Fibroblast of skin of right quadriceps (primary cell): ENCODE data around the gene CALCOCO1.
"Not testable (repeated sequence)": the region's sequence is repeated elsewhere in the genome, so short reads cannot be mapped to it uniquely, and the experiment has no call there.

Experiments
- DNase-seq: peaks from one replicate; pipeline ENCODE4 v3.0.0-alpha.2; 2013

The CALCOCO1 gene

DNA sequence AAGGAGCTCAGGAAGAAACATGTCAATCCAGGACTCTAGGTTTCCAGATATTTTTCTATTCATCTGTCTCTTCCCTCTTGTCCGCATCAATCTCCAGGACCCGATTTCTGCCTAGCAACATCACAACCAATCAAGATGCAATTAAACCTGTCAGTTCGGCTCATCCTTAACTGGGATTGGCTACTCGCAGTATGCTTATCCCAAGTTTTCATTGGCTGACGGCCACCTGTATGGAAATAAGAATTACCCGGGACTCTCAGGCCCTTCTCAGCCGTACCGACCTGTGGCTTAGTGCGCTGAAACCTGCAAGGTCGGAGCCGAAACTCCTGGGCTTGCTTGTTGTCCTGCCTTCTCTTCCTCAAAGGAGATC lies 31.0 kb downstream of the CALCOCO1 start:
- DNase-seq = peak; percentile 70

DNA sequence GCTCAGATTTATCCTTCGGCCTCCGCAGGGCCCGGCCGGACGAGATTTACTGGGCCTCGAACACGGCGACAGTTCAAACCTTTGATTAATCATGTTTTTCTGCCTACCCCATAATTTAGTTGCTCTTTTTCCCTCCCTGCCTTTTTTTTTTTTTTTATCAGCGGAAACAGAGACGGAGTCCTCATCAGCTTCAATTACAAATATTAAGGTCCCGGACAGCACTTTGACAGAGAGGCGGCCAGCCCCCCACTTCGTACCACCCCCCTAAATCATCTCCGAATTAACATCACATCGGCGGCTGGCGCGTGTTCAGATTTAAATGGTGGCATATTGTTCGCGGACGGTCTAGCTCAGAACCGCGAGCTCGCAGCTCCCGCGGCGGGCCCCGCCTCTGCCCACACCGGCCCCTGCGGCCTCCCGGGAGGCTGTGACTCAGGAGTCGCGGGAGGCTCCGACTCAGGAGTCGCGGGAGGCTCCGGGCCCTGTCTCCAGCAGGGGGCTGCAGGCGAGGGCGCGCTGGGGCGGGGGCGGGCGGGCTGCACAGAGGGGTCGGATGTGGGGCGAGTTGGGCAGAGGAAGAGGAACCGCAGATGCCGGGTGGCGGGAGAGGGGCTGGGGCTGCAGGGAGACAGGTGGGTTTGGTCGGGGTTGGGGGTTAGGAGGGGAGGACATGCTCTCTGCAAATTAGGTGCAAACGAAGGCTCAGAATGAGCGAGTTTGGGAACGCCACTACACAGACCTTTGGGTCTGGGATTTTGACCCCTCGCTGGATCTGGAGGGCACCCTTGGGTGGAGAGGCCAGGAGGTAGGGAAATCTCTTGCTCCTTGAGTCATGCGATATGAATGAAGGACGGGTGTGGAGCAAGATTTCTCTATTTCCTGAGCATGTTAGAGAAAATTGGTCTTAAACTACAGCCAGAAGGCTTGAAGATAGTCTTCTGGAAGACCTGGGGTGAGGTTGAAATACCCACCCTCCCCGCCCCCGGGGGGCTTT lies 31.8 kb downstream of the CALCOCO1 start:
- peak; percentile 63 for DNase-seq

DNA sequence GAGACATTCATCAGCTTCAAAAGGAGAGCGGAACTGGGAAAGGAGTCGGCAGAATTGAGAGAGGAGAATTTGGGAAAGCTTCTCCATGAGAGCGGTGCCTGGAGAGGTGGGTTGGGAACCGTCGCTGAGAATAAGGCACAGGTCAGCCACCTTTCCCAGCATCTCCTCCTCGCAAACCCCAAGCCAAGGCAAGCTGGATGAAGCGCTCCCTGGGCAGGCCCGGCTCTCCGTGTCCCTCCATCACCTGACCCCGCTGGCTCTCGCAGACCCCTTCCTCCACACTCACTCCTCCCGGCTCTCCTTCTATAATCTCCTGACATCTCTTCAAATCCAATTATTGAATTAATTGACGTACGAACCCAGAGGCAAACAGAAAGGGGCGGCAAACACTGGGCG lies 32.5 kb downstream of the CALCOCO1 start:
- DNase-seq = no peak

DNA sequence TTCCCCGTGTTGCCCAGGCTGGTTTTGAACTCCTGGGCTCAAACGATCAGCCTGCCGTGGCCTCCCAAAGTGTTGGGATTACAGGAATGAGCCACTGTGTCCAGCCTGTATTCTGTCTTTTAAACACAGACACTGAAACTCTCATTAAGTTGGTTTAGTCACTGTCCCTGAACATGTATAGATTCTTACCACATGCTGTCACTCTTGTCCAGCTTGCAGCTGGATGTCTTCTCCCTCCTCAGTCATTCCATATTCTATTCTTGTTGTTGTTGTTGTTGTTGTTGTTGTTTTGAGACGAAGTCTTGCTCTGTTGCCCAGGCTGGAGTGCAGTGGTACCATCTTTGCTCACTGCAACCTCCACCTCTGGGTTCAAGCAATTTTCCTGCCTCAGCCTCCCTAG lies 39.1 kb downstream of the CALCOCO1 start:
- DNase-seq = no peak

DNA sequence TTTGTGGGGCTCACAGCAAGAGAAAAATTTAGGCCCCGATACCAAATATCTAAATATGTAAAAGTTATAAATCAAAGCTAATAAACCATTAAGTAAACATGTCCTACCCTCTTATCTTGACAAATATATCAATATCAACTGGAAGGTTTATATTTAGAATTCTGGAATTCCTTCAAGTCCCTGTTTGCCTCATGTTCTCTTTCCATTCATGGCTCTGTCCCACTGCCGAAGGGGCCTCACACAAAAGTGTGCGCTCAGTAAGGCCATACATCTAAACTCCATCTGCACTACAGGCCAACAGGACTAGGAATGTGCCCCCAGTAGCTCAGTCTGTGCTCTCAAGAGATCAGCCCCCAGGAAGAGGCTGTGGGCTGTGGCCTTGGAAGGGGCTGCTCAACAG lies 40.8 kb downstream of the CALCOCO1 start:
- no peak for DNase-seq

DNA sequence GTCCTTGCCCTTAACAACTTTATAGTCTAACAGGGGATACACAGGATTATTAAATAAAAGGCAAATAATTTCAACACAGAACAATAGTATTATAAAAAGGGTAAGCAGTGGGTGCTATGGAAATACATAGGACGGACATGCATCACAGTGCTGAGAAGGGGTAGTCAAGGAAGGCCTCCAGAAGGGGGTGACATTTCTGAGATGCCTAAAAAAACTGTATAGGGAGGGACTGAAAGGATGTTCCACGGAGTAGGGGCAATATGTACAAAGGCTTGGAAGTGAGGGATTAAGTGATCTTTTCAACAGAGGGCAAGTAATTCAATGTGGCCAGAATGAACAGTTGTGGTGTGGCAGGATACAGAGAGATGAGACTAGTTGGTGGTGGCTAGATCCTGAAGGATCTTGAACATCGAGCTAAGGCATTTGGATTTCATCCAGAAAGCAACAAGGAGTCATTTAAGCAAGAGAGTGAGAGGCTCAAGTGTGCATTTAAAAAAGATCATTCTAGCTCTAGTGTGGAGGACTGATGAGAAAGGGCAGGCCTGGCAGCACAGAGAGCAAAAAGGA lies 42.5 kb downstream of the CALCOCO1 start:
- DNase-seq = no peak

DNA sequence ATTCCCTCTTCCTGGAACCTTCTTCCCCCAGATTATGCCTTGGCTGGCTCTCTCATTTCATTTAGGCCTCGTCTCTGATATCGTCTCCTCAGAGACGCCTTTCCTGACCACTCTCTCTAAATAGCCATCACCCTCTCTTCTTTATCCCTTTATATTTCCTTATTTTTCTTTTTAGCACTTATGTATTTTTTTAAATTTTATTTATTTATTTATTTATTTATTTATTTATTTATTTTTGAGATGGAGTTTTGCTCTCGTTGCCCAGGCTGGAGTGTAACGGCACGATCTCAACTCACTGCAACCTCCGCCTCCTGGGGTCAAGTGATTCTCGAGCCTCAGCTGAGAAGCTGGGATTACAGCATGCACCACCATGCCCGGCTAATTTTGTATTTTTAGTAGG lies 43.3 kb downstream of the CALCOCO1 start:
- DNase-seq = no peak

DNA sequence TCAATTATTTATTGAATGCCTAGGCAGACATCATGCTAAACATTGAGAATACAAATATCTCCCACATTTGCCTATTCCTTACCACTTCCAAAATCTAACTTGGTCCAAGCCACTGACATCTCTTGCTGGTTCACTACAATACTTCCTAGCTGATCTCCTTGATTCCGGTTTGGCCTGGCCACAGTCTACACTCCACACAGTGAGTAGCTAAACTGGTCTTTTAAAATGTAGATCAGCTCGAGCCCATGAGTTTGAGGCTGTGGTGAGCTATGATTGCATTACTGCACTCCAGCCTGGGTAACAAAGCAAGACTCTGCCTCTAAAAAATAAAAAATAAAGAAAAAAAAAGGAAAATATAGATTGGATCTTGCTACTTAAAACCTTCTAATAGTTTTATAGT lies 43.8 kb downstream of the CALCOCO1 start:
- no peak for DNase-seq

DNA sequence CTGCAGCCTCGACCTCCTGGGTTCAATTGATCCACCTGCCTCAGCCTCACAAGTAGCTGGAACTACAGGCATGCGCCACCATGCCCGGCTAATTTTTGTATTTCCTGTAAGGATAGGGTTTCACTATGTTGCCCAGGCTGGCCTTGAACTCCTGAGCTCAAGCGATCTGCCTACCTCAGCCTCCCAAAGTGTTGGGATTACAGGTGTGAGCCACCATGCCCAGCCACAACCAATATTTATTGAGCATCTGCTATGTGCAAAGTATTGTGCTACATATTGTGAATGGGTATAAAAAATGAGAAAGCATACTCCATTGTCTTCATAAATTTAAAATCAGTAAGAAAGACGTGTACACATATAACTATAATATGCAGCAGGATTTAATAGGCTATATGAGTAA lies 47.2 kb downstream of the CALCOCO1 start:
- DNase-seq = not testable (repeated sequence)

DNA sequence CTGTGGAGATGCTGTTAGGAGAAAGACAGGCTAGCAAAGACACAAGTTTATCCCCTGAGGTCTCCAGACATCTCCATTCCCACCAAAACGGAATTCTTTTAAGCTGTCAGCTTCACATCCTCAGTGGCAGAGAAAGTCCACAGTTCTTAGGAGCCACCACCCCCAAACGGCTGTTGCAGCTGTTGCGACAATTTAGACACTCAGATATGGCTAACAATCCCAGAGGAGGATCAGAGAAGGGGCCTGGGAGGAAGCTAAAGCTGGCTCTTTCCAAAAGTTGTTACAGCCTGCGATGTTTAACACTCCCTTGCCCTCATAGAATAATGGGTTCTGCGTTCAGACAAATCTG lies 49.5 kb downstream of the CALCOCO1 start:
- peak; percentile 8 for DNase-seq

DNA sequence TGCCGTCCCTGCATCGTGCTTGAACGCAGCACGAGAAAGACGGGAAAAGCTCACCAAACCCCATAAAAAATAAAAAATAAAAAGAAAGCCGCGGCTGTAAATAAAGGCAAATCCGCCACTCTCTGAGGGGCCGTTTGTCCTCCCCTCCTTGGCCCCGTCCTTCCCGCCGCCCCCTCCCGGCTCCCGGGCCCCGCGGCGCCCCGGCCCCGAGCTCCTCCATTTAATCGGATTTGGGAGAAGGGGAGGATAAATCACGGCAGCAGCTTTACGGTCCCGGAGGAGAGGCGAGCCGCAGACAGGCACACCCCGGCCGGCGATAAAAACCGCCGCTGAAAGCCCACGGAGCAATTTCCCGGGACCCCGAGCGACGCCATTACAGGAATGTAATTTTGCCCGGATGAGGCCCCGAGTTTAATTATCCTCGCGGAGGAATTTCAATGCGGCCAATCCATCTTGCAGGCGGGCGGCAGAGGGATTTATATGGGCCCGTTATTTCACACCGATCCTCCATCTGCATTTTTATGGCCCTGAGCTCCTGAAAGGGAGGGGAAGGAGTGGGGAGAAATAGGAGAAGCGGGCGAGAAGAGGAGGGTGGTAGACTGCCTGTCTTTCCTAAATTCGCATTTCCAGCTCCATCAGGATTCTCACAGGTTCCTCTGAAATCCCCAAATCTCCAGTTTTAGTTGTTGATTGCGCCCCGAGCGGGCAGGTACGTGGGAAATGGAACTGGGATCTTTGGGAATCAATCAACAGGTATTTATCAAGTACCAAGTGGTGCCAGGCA lies 50.0 kb downstream of the CALCOCO1 start:
- DNase-seq = peak; percentile 61

DNA sequence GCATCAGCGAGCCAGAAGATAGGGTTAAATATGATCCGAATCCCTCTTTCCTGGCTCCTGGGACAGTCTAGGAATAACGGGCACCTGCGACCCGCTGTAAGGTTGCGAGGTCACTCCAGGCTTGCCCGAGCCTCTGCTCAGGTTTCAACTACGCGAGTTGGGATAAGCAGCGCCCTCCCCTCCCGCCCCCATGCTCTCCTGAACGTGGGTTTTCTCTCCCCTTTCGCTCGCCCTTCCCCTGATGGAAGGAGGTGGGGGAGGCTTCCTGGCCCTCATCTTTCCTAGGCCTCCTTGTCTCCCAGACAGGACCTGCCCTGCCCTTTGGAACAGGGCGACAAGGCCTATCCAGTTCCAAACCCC lies 50.6 kb downstream of the CALCOCO1 start:
- peak; percentile 63 for DNase-seq

DNA sequence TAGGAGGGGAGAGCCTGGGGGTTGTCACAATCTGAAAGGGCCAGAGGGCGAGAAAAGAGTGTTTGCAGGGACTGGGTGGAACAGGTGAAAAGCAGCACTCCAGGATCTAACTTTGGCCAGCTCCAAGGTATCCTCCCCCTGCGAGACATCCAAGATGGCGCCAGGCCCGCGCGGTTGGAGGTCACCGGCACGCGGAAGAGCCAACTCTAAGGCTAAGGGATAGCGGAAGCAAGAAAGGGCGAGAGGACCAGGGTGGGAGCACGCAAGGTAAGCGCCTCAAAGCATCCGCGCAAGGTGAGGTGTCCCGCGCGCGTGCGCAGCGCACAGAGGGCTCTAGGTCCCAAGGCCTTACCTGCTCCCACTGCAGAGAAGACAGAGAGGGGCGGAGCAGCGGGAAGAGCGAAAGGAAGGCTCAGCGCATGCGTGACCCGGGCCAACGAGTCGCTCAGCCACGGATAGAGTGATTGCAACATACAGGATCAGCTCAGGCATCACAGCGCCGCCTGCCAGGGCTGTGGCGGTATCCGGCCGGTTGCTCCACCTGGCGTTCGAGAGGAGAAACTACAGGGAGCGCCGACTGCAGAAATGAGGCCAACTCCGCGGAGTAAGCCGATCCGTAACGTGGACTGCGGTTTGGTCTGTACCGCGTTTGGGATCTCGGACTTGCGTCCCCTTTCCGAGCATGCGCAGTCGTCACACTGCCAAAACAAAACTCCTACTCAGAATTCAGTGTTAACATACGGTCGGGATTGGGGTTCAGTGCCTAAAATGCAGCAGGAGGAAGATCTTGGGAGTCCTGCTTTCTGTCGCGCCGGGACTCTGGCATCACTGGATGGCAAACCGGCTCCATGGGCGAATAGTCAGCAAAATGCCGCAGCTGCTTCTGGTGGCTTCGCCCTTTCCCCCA lies 51.3 kb downstream of the CALCOCO1 start, which contains the start of gene ATP5MC2:
TSS of gene ATP5MC2 (minus strand) at position 383 of the 907 bp plus-strand sequence. CDS start 3,469 bp downstream, outside the sequence.
- DNase-seq = peak; percentile 99

DNA sequence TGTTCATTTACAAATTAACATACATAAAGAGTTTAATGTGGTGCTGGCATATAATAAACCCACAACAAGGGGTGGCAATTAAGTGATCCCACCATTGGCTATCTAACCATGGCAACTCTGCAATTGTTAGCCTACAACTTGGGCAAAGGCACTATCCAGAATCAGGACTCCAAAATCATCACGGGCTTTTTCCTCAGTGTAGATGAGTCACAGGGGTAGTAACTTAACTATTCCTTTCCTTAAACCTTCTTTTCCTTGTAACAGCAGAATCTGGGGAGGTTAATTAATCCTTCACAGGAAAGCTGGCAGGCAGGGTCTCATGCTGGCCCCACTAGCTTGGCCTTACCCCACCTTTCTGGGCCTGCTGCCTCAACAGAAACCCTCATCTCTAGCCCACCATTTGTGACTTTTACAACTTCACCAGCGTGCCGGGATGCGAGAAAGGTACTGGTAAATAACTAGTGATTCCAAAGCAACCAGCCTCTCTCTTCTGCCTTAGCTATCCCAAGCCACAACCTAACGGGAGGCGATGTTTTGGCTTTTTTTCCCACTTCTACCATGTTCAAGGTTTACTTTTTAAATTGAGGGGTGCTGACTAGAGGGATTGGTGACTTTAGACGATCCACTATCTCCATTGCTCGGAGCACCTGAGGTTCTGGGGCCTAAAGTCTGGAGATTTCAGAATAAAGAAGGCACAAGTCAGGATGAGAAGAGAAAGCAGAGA lies 52.1 kb downstream of the CALCOCO1 start:
- no peak for DNase-seq

DNA sequence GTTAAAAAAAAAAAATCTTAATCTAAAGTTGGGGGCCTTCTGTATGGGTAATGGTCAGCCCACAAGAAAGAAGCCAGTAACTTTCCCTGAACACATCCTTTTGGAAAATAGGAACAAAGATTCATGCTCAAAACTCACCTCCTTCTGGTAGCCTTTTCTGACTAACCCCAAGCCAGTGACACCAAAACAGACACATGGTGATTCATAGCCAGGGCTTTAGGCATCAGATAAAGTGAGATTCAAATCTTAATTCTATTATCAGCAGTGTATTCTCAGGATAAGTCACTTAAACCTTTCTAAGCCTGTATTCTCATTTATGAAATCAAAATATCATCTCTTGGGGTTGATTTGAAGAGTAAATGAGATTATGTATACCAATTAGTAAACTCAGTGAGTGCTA lies 56.3 kb downstream of the CALCOCO1 start:
- DNase-seq = no peak

DNA sequence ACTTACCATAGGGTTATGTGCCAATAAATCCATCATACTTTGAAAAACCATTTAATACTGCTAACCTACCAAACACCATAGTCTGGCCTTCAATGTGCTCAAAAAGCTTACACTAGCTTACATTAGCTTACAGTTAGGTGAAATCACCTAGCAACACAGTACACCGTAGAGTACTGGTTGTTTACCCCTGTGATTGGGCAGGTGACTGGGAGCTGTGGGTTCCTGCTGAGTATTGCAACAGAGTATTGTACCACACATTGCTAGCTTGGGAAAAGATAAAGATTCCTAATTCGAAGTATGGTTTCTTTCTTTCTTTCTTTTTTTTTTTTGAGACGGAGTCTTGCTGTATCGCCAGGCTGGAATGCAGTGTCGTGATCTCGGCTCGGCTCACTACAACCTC lies 56.9 kb downstream of the CALCOCO1 start:
- DNase-seq = no peak

DNA sequence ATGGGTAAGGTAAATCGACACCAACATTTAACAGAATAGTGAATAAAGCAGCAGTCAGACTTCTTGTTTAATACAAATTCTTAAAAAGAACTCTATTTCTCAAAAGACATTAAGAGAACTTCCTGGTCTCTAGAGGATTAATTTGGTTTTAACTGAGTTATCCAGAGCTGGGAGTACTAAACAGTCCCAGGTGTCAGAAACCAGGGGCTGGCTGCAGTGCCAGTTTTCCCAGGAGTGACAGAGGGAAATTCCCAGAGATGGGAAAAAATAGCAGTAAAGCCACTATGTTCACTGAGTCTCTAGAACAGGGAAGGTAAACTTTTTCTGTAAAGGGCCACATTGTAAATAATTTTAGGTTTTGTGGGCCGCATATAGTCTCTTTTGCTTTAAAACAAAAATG lies 60.2 kb downstream of the CALCOCO1 start:
- DNase-seq = no peak

DNA sequence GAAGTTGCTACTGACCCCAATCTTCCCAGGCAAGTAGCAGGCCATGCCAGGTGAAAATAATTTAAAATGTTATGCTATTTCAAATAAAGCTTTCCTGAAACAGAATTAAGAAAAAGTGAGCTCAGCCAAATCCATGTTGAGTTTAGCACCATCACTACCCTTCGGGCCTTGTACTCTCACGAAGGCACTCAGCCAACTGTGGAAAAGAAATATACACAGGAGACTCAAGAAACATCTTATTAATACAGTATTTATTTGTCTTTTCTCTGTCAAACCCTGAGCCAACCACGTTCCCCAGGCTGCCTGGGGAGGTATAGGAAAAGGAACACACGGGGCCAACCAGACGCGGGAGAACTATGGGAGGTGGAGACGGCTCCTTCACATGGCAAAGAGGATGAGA lies 62.3 kb downstream of the CALCOCO1 start:
- DNase-seq = no peak

DNA sequence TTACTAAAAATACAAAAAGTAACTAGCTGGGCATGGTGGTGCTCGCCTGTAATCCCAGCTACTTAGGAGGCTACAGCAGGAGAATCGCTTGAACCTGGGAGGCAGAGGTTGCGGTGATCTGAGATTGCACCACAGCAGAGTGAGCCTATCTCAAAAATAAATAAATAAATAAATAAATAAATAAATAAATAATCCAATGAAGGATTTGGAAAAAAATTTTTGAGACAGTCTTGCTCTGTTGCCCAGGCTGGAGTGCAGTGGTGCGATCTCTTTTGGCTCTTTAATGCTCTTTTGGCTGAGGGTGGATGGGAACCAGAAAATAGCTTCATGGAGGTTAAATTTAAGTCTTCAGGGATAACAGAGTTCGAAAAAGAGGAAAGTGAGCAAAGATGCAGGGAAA lies 63.1 kb downstream of the CALCOCO1 start:
- DNase-seq = no peak

DNA sequence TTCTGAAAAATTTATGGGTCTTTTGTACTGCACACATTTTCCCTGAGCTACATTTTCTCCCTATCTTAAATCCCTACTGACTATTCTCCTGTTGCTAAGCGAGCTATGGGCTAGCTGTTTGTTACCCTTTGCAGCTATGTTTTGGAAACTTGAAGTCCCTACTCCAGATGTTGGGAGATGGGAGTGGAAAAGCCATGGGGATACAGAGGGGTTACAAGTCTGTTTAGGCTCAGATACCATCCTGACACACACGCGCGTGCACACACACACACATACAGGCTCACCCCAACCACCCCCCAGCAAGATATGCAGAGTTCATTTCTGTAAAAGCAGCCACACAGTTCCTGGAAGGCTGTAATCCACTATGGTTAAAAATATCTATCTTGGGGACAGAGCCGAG lies 67.2 kb downstream of the CALCOCO1 start:
- DNase-seq = no peak

DNA sequence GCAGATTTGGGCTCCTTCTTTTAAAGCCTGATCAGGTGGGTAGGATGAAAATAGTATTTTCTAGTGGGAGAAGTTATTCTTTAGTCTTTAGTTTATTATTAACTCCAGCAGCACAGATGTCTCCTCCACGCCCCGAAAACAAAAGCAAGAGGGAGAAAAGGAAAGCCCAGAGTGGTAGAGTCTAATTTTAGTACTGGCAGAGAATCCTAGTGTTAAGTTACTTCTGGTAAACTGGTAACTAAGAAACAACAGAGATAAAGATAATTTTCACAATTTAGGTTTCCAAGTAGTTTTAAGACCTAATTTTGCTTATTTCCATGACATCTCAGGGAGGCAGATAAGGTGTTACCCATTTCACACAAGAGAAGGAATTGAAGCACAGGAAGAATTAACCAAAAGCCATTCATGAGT lies 67.7 kb downstream of the CALCOCO1 start:
- DNase-seq = no peak

DNA sequence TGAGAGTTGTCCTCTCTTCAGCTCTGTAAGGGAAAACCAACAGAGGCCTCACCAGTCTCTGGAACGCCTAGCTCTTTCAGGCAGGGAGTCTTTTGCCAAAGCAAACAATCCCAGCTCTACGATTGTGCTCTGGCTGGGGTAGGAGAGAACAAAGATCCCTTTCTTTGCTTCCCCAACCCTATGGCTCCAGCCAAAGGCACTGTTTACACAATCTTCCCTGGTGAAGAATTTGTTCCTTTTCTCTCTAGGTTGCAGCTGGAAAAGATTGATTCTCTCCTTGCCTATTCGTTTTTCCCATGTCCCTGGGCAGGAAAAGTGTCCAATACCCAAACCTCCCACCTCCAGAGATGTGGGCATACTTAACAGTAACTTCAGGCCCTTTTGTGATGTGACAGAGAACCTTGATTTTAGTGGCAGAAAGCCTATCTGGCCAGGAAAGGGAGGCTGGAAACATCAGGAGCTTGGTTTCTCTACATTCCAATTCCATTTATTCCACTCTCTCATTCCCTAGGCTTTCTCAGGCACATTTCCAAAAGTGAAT lies 68.2 kb downstream of the CALCOCO1 start:
- peak; percentile 51 for DNase-seq
